DOHH2 (cell line): ENCODE results near the gene ROR2.

ENCODE experiments used
- H3F3A ChIP-seq: fragments of 200-600 bp; sonication (generic), shearing (Covaris generic); 2 replicates; pipeline ENCODE4 v1.6.0; 2016; ENCODE audit warnings: antibody characterized with exemption, mild to moderate bottlenecking; ENCODE audit not compliant: control insufficient read depth, insufficient read depth
- H3K27ac ChIP-seq: fragments of 200-600 bp; sonication (generic); 2 replicates; pipeline ENCODE4 v1.5.1; 2014; ENCODE audit warnings: low read depth, mild to moderate bottlenecking, low read length, moderate library complexity
- H3K27me3 ChIP-seq: fragments of 200-600 bp; sonication (generic); 2 replicates; pipeline ENCODE4 v1.6.1; 2014; ENCODE audit warnings: mild to moderate bottlenecking, low read length, mixed read lengths; ENCODE audit not compliant: control insufficient read depth
- H3K36me3 ChIP-seq: fragments of 200-600 bp; sonication (generic); 2 replicates; pipeline ENCODE4 v1.6.1; 2014; ENCODE audit warnings: mild to moderate bottlenecking, low read length, moderate library complexity, mixed read lengths; ENCODE audit not compliant: control insufficient read depth
- H3K4me1 ChIP-seq: fragments of 200-600 bp; sonication (generic); 2 replicates; pipeline ENCODE4 v1.6.1; 2014; ENCODE audit warnings: mild to moderate bottlenecking, low read length, mixed read lengths; ENCODE audit not compliant: control insufficient read depth
- H3K4me2 ChIP-seq: fragments of 200-600 bp; sonication (generic); 2 replicates; pipeline ENCODE4 v1.6.0; 2014; ENCODE audit warnings: mild to moderate bottlenecking, low read length, moderate library complexity
- H3K4me3 ChIP-seq: fragments of 200-600 bp; sonication (generic); 2 replicates; pipeline ENCODE4 v1.5.1; 2014; ENCODE audit warnings: mild to moderate bottlenecking, low read length, mixed read lengths
- H3K79me2 ChIP-seq: fragments of 200-600 bp; sonication (generic); 2 replicates; pipeline ENCODE4 v1.6.1; 2014; ENCODE audit warnings: mild to moderate bottlenecking, low read length, mixed read lengths; ENCODE audit not compliant: control insufficient read depth
- H3K9me2 ChIP-seq: fragments of 200-600 bp; sonication (generic); replicated peaks from 2 replicates; pipeline ENCODE4 v1.6.1; 2014; ENCODE audit warnings: mild to moderate bottlenecking, low read length, mixed read lengths; ENCODE audit not compliant: control insufficient read depth
- H3K9me3 ChIP-seq: fragments of 200-600 bp; sonication (generic); 2 replicates; pipeline ENCODE4 v1.6.1; 2014; ENCODE audit warnings: antibody characterized with exemption, low read length, mixed read lengths; ENCODE audit not compliant: control insufficient read depth, insufficient read depth
- H4K20me1 ChIP-seq: fragments of 200-600 bp; sonication (generic); 2 replicates; pipeline ENCODE4 v1.6.0; 2014; ENCODE audit warnings: low read depth, mild to moderate bottlenecking, antibody characterized with exemption, low read length, moderate library complexity; ENCODE audit not compliant: control insufficient read depth, insufficient read depth
- CTCF ChIP-seq: fragments of 200-600 bp; sonication (generic); IDR thresholded peaks from one replicate; pipeline ENCODE4 v1.5.1; 2014; ENCODE audit warnings: antibody characterized with exemption, mild to moderate bottlenecking, low read depth, low read length; ENCODE audit not compliant: poor library complexity, severe bottlenecking
- EZH2phosphoT487 ChIP-seq: fragments of 200-600 bp; sonication (generic); IDR thresholded peaks from 2 replicates; pipeline ENCODE4 v1.6.1; 2017; ENCODE audit warnings: borderline replicate concordance, mild to moderate bottlenecking, antibody characterized with exemption, low read length, moderate library complexity, mixed read lengths

Gene ROR2

GRCh38 chr9:91744114-91744513 lies 205.9 kb downstream of the ROR2 start:
- Histone ChIP-seq H3K27me3 (no peaks in the 10 kb centered on the region), H3K4me1 (no peaks in the 10 kb centered on the region), H3K9me3 (no peaks in the 10 kb centered on the region), H4K20me1 (no peaks in the 10 kb centered on the region), H3K9me2 (no peaks in the 10 kb centered on the region), H3K36me3 (no peaks in the 10 kb centered on the region), H3K4me3 (no peak overlapping the region), H3K79me2 (no peaks in the 10 kb centered on the region), H3K27ac (no peak overlapping the region), H3K4me2 (no peak overlapping the region), H3F3A (no peaks in the 10 kb centered on the region)
- no peak for TF ChIP-seq EZH2phosphoT487
- TF ChIP-seq CTCF = no peak

GRCh38 chr9:91741522-91741921 lies 208.5 kb downstream of the ROR2 start:
- H3K4me1 ChIP-seq = no peaks in the 10 kb centered on the region
- TF ChIP-seq EZH2phosphoT487 (no peak), CTCF (no peak)
- no peaks in the 10 kb centered on the region for H4K20me1 ChIP-seq
- no peaks in the 10 kb centered on the region for H3F3A ChIP-seq
- H3K4me2 ChIP-seq = no peak overlapping the region
- H3K36me3 ChIP-seq = no peaks in the 10 kb centered on the region
- no peaks in the 10 kb centered on the region for H3K9me3 ChIP-seq
- no peaks in the 10 kb centered on the region for H3K79me2 ChIP-seq
- no peak overlapping the region for H3K27ac ChIP-seq
- no peak overlapping the region for H3K4me3 ChIP-seq
- H3K9me2 ChIP-seq = no peaks in the 10 kb centered on the region
- H3K27me3 ChIP-seq = no peaks in the 10 kb centered on the region

- Histone ChIP-seq H3K4me3 (no peak overlapping the region), H3K27me3 (no peaks in the 10 kb centered on the region), H3K27ac (no peak overlapping the region), H3K4me1 (no peaks in the 10 kb centered on the region), H3K9me2 (no peaks in the 10 kb centered on the region), H3K4me2 (no peak overlapping the region), H3K79me2 (no peaks in the 10 kb centered on the region), H4K20me1 (no peaks in the 10 kb centered on the region), H3K9me3 (no peaks in the 10 kb centered on the region), H3F3A (no peaks in the 10 kb centered on the region), H3K36me3 (no peaks in the 10 kb centered on the region)
- TF ChIP-seq EZH2phosphoT487 (no peak), CTCF (no peak)
Observed at GRCh38 chr9:91740701-91741100, 209.3 kb downstream of the ROR2 start.
